ENCODE data around the gene SRSF9. TPM values are rescaled to one million over a fixed set of nuclear protein-coding genes. Genes with fewer than 3 reads are reported as not detected.
"Not testable (repeated sequence)": the region's sequence is repeated elsewhere in the genome, so short reads cannot be mapped to it uniquely, and the experiment has no call there.

Gene SRSF9
- total and polyA plus RNA-seq, 2 experiments from 2014 or later, result 166 to 263 TPM

DNA sequence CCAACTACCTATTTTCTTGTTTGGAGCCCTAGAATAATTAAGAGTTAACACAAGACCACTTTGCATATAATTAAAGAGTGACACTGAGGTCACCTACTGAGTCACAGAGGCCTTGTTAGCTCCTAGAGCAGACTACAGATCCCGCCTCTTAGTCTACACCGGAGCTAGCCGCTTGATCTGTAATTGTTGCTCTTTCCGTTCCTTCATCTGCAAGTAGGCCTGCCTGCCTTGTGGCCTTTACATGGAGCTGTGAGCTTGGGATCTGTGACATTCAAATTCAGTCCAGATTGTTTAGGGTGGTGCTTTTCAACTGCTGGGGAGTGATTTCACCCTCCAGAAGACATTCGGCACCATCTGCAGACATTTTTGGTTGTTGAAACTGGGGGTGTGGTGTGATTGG lies 20.8 kb upstream of the SRSF9 start:
- Histone ChIP-seq H3K36me3 (replicated peaks; ENCODE audit: insufficient read depth, low read depth) (no peaks in the 10 kb centered on the region), H3K27ac (no peak overlapping the region), H3K4me1 (ENCODE audit: insufficient read depth) (peaks cover 7% of the 10 kb centered on the region), H2AFZ (no peak overlapping the region), H3K9me3 (ENCODE audit: low read depth) (no peaks in the 10 kb centered on the region), H4K20me1 (ENCODE audit: insufficient read depth, poor library complexity, severe bottlenecking) (no peaks in the 10 kb centered on the region), H3K9me2 (replicated peaks; ENCODE audit: insufficient read depth) (no peaks in the 10 kb centered on the region), H3K4me2 (no peak overlapping the region), H3K27me3 (no peaks in the 10 kb centered on the region), H3K79me2 (peaks cover 23% of the 10 kb centered on the region), H3K4me3 (no peak overlapping the region)
- DNase-seq (ENCODE audit: low spot score), result no peak
- whole genome bisulfite sequencing (ENCODE audit: low lambda C conversion rate, missing lambda C conversion rate), result 95% methylated on average over 5 of the region's 5 CpGs
- TF ChIP-seq, protein P1, sequence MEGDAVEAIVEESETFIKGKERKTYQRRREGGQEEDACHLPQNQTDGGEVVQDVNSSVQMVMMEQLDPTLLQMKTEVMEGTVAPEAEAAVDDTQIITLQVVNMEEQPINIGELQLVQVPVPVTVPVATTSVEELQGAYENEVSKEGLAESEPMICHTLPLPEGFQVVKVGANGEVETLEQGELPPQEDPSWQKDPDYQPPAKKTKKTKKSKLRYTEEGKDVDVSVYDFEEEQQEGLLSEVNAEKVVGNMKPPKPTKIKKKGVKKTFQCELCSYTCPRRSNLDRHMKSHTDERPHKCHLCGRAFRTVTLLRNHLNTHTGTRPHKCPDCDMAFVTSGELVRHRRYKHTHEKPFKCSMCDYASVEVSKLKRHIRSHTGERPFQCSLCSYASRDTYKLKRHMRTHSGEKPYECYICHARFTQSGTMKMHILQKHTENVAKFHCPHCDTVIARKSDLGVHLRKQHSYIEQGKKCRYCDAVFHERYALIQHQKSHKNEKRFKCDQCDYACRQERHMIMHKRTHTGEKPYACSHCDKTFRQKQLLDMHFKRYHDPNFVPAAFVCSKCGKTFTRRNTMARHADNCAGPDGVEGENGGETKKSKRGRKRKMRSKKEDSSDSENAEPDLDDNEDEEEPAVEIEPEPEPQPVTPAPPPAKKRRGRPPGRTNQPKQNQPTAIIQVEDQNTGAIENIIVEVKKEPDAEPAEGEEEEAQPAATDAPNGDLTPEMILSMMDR (IDR thresholded peaks at IDR 0.05; ENCODE audit: poor library complexity), result no peak
- no peak for TF ChIP-seq EZH2 (IDR thresholded peaks at IDR 0.05; ENCODE audit: borderline replicate concordance)
- TF ChIP-seq EZH2phosphoT487 (IDR thresholded peaks at IDR 0.05; ENCODE audit: low read depth, severe bottlenecking, unreplicated experiment), result no peak

DNA sequence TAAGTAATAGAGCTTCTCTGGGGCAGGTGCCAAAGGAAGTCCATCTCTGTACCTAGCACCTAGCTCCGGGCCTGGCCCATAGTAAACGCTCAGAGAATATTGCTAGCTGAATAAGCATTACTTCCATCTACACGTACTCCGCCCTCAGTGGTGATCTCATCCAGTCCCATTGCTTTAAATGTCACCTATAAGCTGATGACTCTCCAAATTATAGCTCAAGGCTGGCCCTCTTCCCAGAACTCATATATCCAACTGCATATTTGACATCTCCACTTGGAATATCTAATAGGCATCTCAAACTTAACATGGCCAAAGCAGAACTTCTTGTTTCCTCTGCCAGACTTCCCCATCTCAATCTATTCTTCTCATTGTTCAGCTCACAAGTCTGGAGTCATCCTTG lies 19.5 kb upstream of the SRSF9 start:
- Histone ChIP-seq H4K20me1 (ENCODE audit: insufficient read depth, poor library complexity, severe bottlenecking) (no peaks in the 10 kb centered on the region), H3K9me2 (replicated peaks; ENCODE audit: insufficient read depth) (no peaks in the 10 kb centered on the region), H3K36me3 (replicated peaks; ENCODE audit: insufficient read depth, low read depth) (no peaks in the 10 kb centered on the region), H3K4me3 (no peak overlapping the region), H3K79me2 (peaks cover 10% of the 10 kb centered on the region), H3K9me3 (ENCODE audit: low read depth) (no peaks in the 10 kb centered on the region), H3K4me2 (no peak overlapping the region), H3K27me3 (no peaks in the 10 kb centered on the region), H3K4me1 (ENCODE audit: insufficient read depth) (no peaks in the 10 kb centered on the region), H2AFZ (no peak overlapping the region), H3K27ac (no peak overlapping the region)
- WGBS (ENCODE audit: low lambda C conversion rate, missing lambda C conversion rate), result 95% methylated on average over 4 of the region's 4 CpGs
- no peak for DNase-seq (ENCODE audit: low spot score)
- TF ChIP-seq EZH2 (IDR thresholded peaks at IDR 0.05; ENCODE audit: borderline replicate concordance) (no peak), EZH2phosphoT487 (IDR thresholded peaks at IDR 0.05; ENCODE audit: low read depth, severe bottlenecking, unreplicated experiment) (no peak)
- TF ChIP-seq, protein P1 (IDR thresholded peaks at IDR 0.05; ENCODE audit: poor library complexity), result no peak

DNA sequence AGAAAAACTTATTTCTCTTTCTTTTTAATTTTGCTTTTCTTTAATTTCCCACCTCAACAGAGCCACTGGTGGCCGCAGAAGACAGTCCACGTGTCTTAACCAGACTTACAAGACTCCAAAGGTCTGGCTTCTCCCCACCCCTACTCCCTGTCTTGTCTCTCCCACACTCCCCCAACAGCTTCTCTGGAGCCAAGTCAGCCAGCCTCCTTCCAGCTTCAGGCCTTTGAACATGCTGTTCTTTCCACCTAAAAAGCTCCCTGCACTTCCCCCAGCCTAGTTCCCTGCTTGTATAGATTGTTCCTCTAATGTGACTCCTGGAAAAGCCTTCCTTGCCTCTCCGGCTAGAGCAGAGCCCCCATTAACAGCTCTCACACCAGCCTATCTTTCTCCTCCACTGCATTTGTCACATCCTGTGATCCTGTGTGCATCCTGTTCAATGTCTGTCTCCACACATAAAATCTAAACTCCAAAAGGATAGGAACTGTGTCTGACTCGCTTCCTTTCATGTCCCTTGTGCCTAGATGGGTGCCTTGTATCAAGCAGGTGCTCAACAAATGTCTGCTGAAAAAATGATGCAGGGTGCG lies 18.6 kb upstream of the SRSF9 start:
- Histone ChIP-seq H3K27ac (peak overlapping the region; percentile 57), H3K4me3 (no peak overlapping the region), H3K36me3 (replicated peaks; ENCODE audit: insufficient read depth, low read depth) (no peaks in the 10 kb centered on the region), H3K4me1 (ENCODE audit: insufficient read depth) (no peaks in the 10 kb centered on the region), H2AFZ (no peak overlapping the region), H3K4me2 (no peak overlapping the region), H3K9me3 (ENCODE audit: low read depth) (no peaks in the 10 kb centered on the region), H3K9me2 (replicated peaks; ENCODE audit: insufficient read depth) (no peaks in the 10 kb centered on the region), H3K79me2 (peaks cover 5% of the 10 kb centered on the region), H3K27me3 (no peaks in the 10 kb centered on the region), H4K20me1 (ENCODE audit: insufficient read depth, poor library complexity, severe bottlenecking) (no peaks in the 10 kb centered on the region)
- DNase-seq (ENCODE audit: low spot score), result no peak
- TF ChIP-seq, protein P1 (IDR thresholded peaks at IDR 0.05; ENCODE audit: poor library complexity), result no peak
- TF ChIP-seq EZH2phosphoT487 (IDR thresholded peaks at IDR 0.05; ENCODE audit: low read depth, severe bottlenecking, unreplicated experiment), result no peak
- no peak for TF ChIP-seq EZH2 (IDR thresholded peaks at IDR 0.05; ENCODE audit: borderline replicate concordance)
- 65% methylated on average over 5 of the region's 5 CpGs for WGBS (ENCODE audit: low lambda C conversion rate, missing lambda C conversion rate)

DNA sequence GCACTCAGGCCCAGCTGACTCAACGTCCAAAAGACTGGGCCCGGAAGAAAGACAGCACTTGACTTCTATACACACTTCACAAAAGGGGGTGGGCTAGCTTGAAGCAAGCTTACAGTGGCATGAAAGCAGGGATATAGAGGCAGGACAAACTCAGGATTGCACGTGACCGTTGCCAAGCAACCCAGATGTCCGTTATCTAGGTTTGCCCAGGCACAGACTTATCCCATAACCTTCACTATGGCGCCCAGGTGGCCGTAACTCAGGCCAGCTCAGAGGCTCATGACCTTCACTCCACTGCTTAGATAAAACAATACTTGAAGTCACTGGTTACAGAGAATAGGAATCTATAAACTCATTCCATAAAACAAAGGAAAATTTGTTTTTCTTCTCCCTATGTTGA lies 18.0 kb upstream of the SRSF9 start:
- H3K27me3 ChIP-seq; H2AFZ ChIP-seq; H3K79me2 ChIP-seq; DNase-seq (ENCODE audit: low spot score); H3K9me2 ChIP-seq (replicated peaks; ENCODE audit: insufficient read depth); H3K4me2 ChIP-seq; H3K4me3 ChIP-seq; H4K20me1 ChIP-seq (ENCODE audit: insufficient read depth, poor library complexity, severe bottlenecking); H3K9me3 ChIP-seq (ENCODE audit: low read depth); H3K4me1 ChIP-seq (ENCODE audit: insufficient read depth); H3K36me3 ChIP-seq (replicated peaks; ENCODE audit: insufficient read depth, low read depth): not testable (repeated sequence)
- peak overlapping the region; percentile 57 for H3K27ac ChIP-seq
- 58% methylated on average over 7 of the region's 7 CpGs for WGBS (ENCODE audit: low lambda C conversion rate, missing lambda C conversion rate)

Measured in hepatocyte (in vitro differentiated cells).